ENCODE data around the gene POLE4. TPM values are rescaled to one million over a fixed set of nuclear protein-coding genes. Genes with fewer than 3 reads are reported as not detected.

The POLE4 gene
- total RNA-seq, 1 donor from 2014 or later: 44.2 TPM

- TF ChIP-seq CTCF (IDR thresholded peaks at IDR 0.05): no peak
- H3K27me3 Mint-ChIP-seq (ENCODE audit: unreplicated experiment): no peaks in the 10 kb centered on the region
- peaks cover 11% of the 10 kb centered on the region for H3K36me3 Mint-ChIP-seq (ENCODE audit: unreplicated experiment)
- DNase-seq (ENCODE audit: extremely low spot score, unreplicated experiment): no peak
- no peak overlapping the region for H3K27ac Mint-ChIP-seq (ENCODE audit: unreplicated experiment)
- no peak overlapping the region for H3K4me3 Mint-ChIP-seq (ENCODE audit: unreplicated experiment)
- H3K4me1 Mint-ChIP-seq (ENCODE audit: unreplicated experiment): peaks cover 2% of the 10 kb centered on the region
- H3K9me3 Mint-ChIP-seq (ENCODE audit: unreplicated experiment): peaks cover 34% of the 10 kb centered on the region
Measured at GRCh38 chr2:74951211-74951754, 7.2 kb upstream of the POLE4 start.

GRCh38 chr2:74952575-74952974 lies 5.9 kb upstream of the POLE4 start:
- Mint-ChIP-seq H3K9me3 (ENCODE audit: unreplicated experiment) (peaks cover 31% of the 10 kb centered on the region), H3K36me3 (ENCODE audit: unreplicated experiment) (peaks cover 11% of the 10 kb centered on the region), H3K27me3 (ENCODE audit: unreplicated experiment) (no peaks in the 10 kb centered on the region), H3K27ac (ENCODE audit: unreplicated experiment) (no peak overlapping the region), H3K4me1 (ENCODE audit: unreplicated experiment) (peaks cover 2% of the 10 kb centered on the region), H3K4me3 (ENCODE audit: unreplicated experiment) (no peak overlapping the region)
- no peak for TF ChIP-seq CTCF (IDR thresholded peaks at IDR 0.05)
- DNase-seq (ENCODE audit: extremely low spot score, unreplicated experiment): no peak

- TF ChIP-seq CTCF (IDR thresholded peaks at IDR 0.05): no peak
- peaks cover 11% of the 10 kb centered on the region for H3K36me3 Mint-ChIP-seq (ENCODE audit: unreplicated experiment)
- no peak overlapping the region for H3K27ac Mint-ChIP-seq (ENCODE audit: unreplicated experiment)
- peaks cover 9% of the 10 kb centered on the region for H3K4me1 Mint-ChIP-seq (ENCODE audit: unreplicated experiment)
- H3K9me3 Mint-ChIP-seq (ENCODE audit: unreplicated experiment): peaks cover 31% of the 10 kb centered on the region
- H3K27me3 Mint-ChIP-seq (ENCODE audit: unreplicated experiment): no peaks in the 10 kb centered on the region
- DNase-seq (ENCODE audit: extremely low spot score, unreplicated experiment): no peak
- H3K4me3 Mint-ChIP-seq (ENCODE audit: unreplicated experiment): no peak overlapping the region
Measured at GRCh38 chr2:74953796-74954499, 4.5 kb upstream of the POLE4 start.

GRCh38 chr2:74954500-74954874 lies 4.0 kb upstream of the POLE4 start:
- Mint-ChIP-seq H3K4me1 (ENCODE audit: unreplicated experiment) (peaks cover 14% of the 10 kb centered on the region), H3K27me3 (ENCODE audit: unreplicated experiment) (no peaks in the 10 kb centered on the region), H3K27ac (ENCODE audit: unreplicated experiment) (no peak overlapping the region), H3K9me3 (ENCODE audit: unreplicated experiment) (peaks cover 31% of the 10 kb centered on the region), H3K4me3 (ENCODE audit: unreplicated experiment) (no peak overlapping the region), H3K36me3 (ENCODE audit: unreplicated experiment) (peaks cover 11% of the 10 kb centered on the region)
- DNase-seq (ENCODE audit: extremely low spot score, unreplicated experiment): no peak
- no peak for TF ChIP-seq CTCF (IDR thresholded peaks at IDR 0.05)

GRCh38 chr2:74957886-74958273 lies 563 bp upstream of the POLE4 start:
- H3K27me3 Mint-ChIP-seq (ENCODE audit: unreplicated experiment): no peaks in the 10 kb centered on the region
- peaks cover 17% of the 10 kb centered on the region for H3K9me3 Mint-ChIP-seq (ENCODE audit: unreplicated experiment)
- peak overlapping the region; percentile 81 for H3K4me3 Mint-ChIP-seq (ENCODE audit: unreplicated experiment)
- TF ChIP-seq CTCF (IDR thresholded peaks at IDR 0.05): no peak
- peaks cover 23% of the 10 kb centered on the region for H3K36me3 Mint-ChIP-seq (ENCODE audit: unreplicated experiment)
- DNase-seq (ENCODE audit: extremely low spot score, unreplicated experiment): no peak
- H3K4me1 Mint-ChIP-seq (ENCODE audit: unreplicated experiment): peaks cover 20% of the 10 kb centered on the region
- peak overlapping the region; percentile 83 for H3K27ac Mint-ChIP-seq (ENCODE audit: unreplicated experiment)
